Ishikawa (cell line): ENCODE data around the gene PRDM8.

Source experiments
- CEBPB ChIP-seq: IDR thresholded peaks from 2 replicates; pipeline ENCODE4 v1.6.1; 2012
- EP300 ChIP-seq: IDR thresholded peaks from 2 replicates; pipeline ENCODE4 v1.6.1; 2012; ENCODE audit warnings: borderline replicate concordance
- FOXM1 ChIP-seq: IDR thresholded peaks from 2 replicates; pipeline ENCODE4 v1.6.1; 2012; ENCODE audit warnings: low read depth, borderline replicate concordance
- MAX ChIP-seq: IDR thresholded peaks from 2 replicates; pipeline ENCODE4 v1.6.1; 2012
- RAD21 ChIP-seq: IDR thresholded peaks from 2 replicates; pipeline ENCODE4 v1.6.1; 2012; ENCODE audit warnings: low read depth
- REST ChIP-seq: IDR thresholded peaks from 2 replicates; pipeline ENCODE4 v1.6.1; 2012; ENCODE audit warnings: low read depth, mild to moderate bottlenecking
- TAF1 ChIP-seq: IDR thresholded peaks from 2 replicates; pipeline ENCODE4 v1.6.1; 2012; ENCODE audit warnings: low read depth, mild to moderate bottlenecking
- USF1 ChIP-seq: IDR thresholded peaks from 2 replicates; pipeline ENCODE4 v1.6.1; 2012
- YY1 ChIP-seq: IDR thresholded peaks from 2 replicates; pipeline ENCODE4 v1.6.1; 2012; ENCODE audit warnings: low read depth
- ZBTB7A ChIP-seq: IDR thresholded peaks from 2 replicates; pipeline ENCODE4 v1.6.1; 2012; ENCODE audit warnings: low read depth

GRCh38 chr4:80231180-80231579, 33.9 kb downstream of the PRDM8 start:
- TF ChIP-seq MAX (no peak), CEBPB (no peak), RAD21 (no peak), REST (no peak), YY1 (no peak), EP300 (no peak), TAF1 (no peak), ZBTB7A (no peak), FOXM1 (no peak), USF1 (no peak)
